K562 (cell line): Measurements from ENCODE around the gene EMD. TPM values are rescaled to one million over a fixed set of nuclear protein-coding genes. Genes with fewer than 3 reads are reported as not detected.

Source experiments
- AFF1 ChIP-seq, 2 experiments: fragments of 450-650 bp; IDR thresholded peaks; 2 replicates each; pipeline ENCODE4 v1.6.1; 2018; ENCODE audit warnings: mild to moderate bottlenecking in 2 of 2, low read depth in 1 of 2; ENCODE audit not compliant: partially characterized antibody in 2 of 2
- USF1 ChIP-seq: sonication (generic); formaldehyde crosslinking; IDR thresholded peaks from 2 replicates; pipeline ENCODE4 v1.9.0; 2022; ENCODE audit warnings: mild to moderate bottlenecking, missing genetic modification reagents
- polyA plus RNA-seq, 8 experiments: library from polyadenylated mRNA; depleted of rRNA in 4 of 8; stranded (reverse) in 5 of 8; unstranded in 3 of 8; fragments of >200 nt; fragmentation: Nextera tagmentation in 2 of 8; fragmentation: Illumina TruSeq in 1 of 8; extraction: Ambion mirVana in 2 of 8; extraction: Trizol in 1 of 8; gene quantifications; 2 replicates each; pipeline versions ENCODE4 v1.2.1 to v1.2.3, GENCODE V29; 2011 to 2014; ENCODE audit warnings: inconsistent platforms in 1 of 8, missing spikeins in 1 of 8
- total RNA-seq, 7 experiments: library from RNA; depleted of rRNA in 6 of 7; stranded (reverse); fragments of >200 nt in 6 of 7; fragmentation: Illumina TruSeq in 2 of 7; extraction: Trizol in 2 of 7; gene quantifications; 2 replicates each; pipeline versions ENCODE4 v1.2.1 to v1.2.3, GENCODE V29; 2011 to 2021; ENCODE audit warnings: low replicate concordance in 1 of 7

EMD gene
- total and polyA plus RNA-seq, 9 of the 15 experiments (the other 6 are each of a cell fraction or from before 2014, with no cell fraction given): 2.3 to 206 (median 61.9) TPM

GRCh38 chrX:154372612-154373022 lies 6.5 kb upstream of the EMD start (continued):
- TF ChIP-seq AFF1 (IDR thresholded peaks at IDR 0.05; ENCODE audit: low read depth in 1 of 2, partially characterized antibody in 2 of 2): no peak
- peak; percentile 68 for TF ChIP-seq USF1 (CRISPR knock-in tag)
